SKM-1 (cell line): ENCODE measurements around the gene LRRC41.

Source experiments
- DNase-seq: peaks from one replicate; lab custom pipeline; 2025; ENCODE audit not compliant: unreplicated experiment; lab: John Stamatoyannopoulos, UW

LRRC41 gene

GRCh38 chr1:46288485-46289133 is 14.8 kb downstream of the LRRC41 start:
- no peak for DNase-seq

- no peak for DNase-seq
These were observed 17.5 kb downstream of the LRRC41 start for GRCh38 chr1:46285730-46286477.

GRCh38 chr1:46284597-46285564 is 18.5 kb downstream of the LRRC41 start:
- no peak for DNase-seq

GRCh38 chr1:46284058-46284457 is 19.4 kb downstream of the LRRC41 start:
- DNase-seq: no peak

- no peak for DNase-seq
These were observed 22.4 kb downstream of the LRRC41 start for GRCh38 chr1:46281021-46281420.

- no peak for DNase-seq
These were observed 23.3 kb downstream of the LRRC41 start for GRCh38 chr1:46280092-46280491.

GRCh38 chr1:46278807-46279206 is 24.6 kb downstream of the LRRC41 start:
- DNase-seq: no peak

- no peak for DNase-seq
These were observed 25.6 kb downstream of the LRRC41 start for GRCh38 chr1:46277658-46278373.

GRCh38 chr1:46275030-46275337 is 28.4 kb downstream of the LRRC41 start:
- no peak for DNase-seq

- no peak for DNase-seq
These were observed 29.0 kb downstream of the LRRC41 start for GRCh38 chr1:46274225-46275029.

GRCh38 chr1:46268578-46268977 is 34.8 kb downstream of the LRRC41 start:
- DNase-seq: no peak

GRCh38 chr1:46263146-46263545 is 40.3 kb downstream of the LRRC41 start:
- DNase-seq: no peak

GRCh38 chr1:46262508-46262907 is 40.9 kb downstream of the LRRC41 start:
- no peak for DNase-seq

GRCh38 chr1:46256523-46256922 is 46.9 kb downstream of the LRRC41 start:
- no peak for DNase-seq

GRCh38 chr1:46254668-46255067 is 48.7 kb downstream of the LRRC41 start:
- no peak for DNase-seq

GRCh38 chr1:46248122-46248920 is 55.1 kb downstream of the LRRC41 start:
- no peak for DNase-seq

- DNase-seq: peak; percentile 96
These were observed 55.8 kb downstream of the LRRC41 start, which contains the start of gene RAD54L for GRCh38 chr1:46247436-46248121. RAD54L (plus strand) TSS chr1:46247763; CDS start chr1:46248406, 643 bp downstream.

GRCh38 chr1:46246548-46247435 is 56.6 kb downstream of the LRRC41 start:
- DNase-seq: no peak
